ENCODE results near the gene ARAP3.

ARAP3 gene

DNA sequence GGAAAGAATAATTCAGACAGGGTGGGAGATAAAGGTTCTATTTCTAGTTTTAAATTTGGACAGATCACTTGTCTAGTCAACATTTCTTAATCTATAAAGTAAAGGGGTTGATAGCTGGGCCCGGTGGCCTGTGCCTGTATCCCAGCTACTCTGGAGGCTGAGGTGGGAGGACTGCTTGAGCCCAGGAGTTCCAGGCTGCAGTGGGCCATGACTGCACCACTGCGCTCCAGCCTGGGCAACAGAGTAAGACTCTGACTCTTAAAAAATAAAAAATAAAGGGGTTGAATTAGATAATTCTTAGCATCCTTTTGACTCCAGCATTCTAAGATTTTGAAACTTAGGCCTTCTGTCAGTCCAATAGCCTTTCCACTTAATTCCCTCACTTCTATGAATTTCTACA, 74.0 kb downstream of the ARAP3 start:
- POLR2A ChIA-PET = interaction anchor here (0.9 kb wide), 1 partner anchor 10 kb away, joined by 4 read pairs; no protein-coding TSS in a partner anchor
- Histone ChIP-seq H3K36me3 (ENCODE audit: control insufficient read depth in 4 of 4, insufficient read depth in 4 of 4, low read length in 3 of 4) (peaks cover 0 to 36% (median 5%) of the 10 kb centered on the region in 4 experiments), H3K4me1 (ENCODE audit: control extremely low read depth in 1 of 4, control insufficient read depth in 4 of 4, insufficient read depth in 4 of 4, low read length in 3 of 4) (peaks cover 36 to 61% (median 47%) of the 10 kb centered on the region in 4 experiments), H3K4me3 (ENCODE audit: control insufficient read depth in 1 of 7, extremely low read depth in 1 of 7, insufficient read depth in 4 of 7, low read depth in 2 of 7, low read length in 6 of 7) (peak overlapping the region in 1 of 7 experiments; percentile 1), H3K9me3 (ENCODE audit: control extremely low read depth in 1 of 5, control insufficient read depth in 4 of 5, insufficient read depth in 2 of 5, low read depth in 1 of 5, low read length in 4 of 5) (peaks cover 0 to 13% (median 8%) of the 10 kb centered on the region in 5 experiments), H3K27me3 (replicated peaks in 2 of 5; ENCODE audit: control insufficient read depth in 4 of 5, insufficient read depth in 5 of 5, low read length in 4 of 5) (no peaks in the 10 kb centered on the region), H3K27ac (ENCODE audit: insufficient read depth in 1 of 2, low read depth in 1 of 2, low read length in 2 of 2, poor library complexity in 1 of 2, severe bottlenecking in 2 of 2) (peak overlapping the region; percentile 26 to 74)
- DNase-seq = no peak
- CTCF ChIA-PET = interaction anchor here (0.8 to 5.3 kb wide), 7 partner anchors 10 to 354 kb away, joined by 3 to 60 read pairs (median 4); partner anchors contain the start of genes DIAPH1, HDAC3 and RELL2
- WGBS (ENCODE audit: insufficient coverage) = 86% methylated on average over 2 of the region's 2 CpGs

DNA sequence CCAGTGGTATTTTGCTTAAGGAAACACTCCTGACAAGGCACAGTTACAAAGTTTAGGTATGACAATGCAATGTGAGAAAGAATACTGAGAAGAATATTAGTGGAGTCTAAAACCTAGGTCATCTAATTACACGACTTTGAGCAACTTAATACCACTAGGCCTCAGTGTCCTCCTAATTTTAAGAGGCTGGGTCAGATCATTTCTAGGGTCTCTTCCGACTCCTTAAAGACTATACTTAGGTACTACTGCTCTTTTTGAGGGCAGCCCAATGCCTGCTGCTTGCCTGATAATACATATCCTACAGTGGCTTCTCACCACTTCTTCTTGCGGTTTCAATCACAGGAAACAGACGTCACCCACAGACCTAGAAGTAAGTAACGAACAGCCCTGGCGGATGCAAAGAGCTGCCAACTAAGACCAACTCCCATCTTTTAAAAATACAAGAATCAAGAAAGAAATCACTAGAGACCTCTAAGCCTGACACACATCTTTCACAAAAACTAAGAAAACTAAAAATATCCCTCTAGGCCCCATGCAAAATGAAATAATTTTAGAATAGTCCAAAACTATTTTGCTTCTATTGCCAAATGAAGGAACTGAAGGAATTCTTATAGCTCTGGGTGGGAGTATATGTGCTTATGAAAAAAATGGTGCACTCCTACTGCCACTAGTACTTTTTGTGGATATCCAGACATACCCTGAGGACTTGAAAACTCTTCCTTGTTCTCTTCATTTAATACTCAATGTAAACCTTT, 76.3 kb downstream of the ARAP3 start:
- Histone ChIP-seq H3K27me3 (replicated peaks in 2 of 5; ENCODE audit: control insufficient read depth in 4 of 5, insufficient read depth in 5 of 5, low read length in 4 of 5) (no peaks in the 10 kb centered on the region), H3K4me1 (ENCODE audit: control extremely low read depth in 1 of 4, control insufficient read depth in 4 of 4, insufficient read depth in 4 of 4, low read length in 3 of 4) (peaks cover 32 to 63% (median 45%) of the 10 kb centered on the region in 4 experiments), H3K9me3 (ENCODE audit: control extremely low read depth in 1 of 5, control insufficient read depth in 4 of 5, insufficient read depth in 2 of 5, low read depth in 1 of 5, low read length in 4 of 5) (peaks cover 0 to 17% (median 8%) of the 10 kb centered on the region in 5 experiments), H3K27ac (ENCODE audit: insufficient read depth in 1 of 2, low read depth in 1 of 2, low read length in 2 of 2, poor library complexity in 1 of 2, severe bottlenecking in 2 of 2) (peak overlapping the region in 1 of 2 experiments; percentile 74), H3K4me3 (ENCODE audit: control insufficient read depth in 1 of 7, extremely low read depth in 1 of 7, insufficient read depth in 4 of 7, low read depth in 2 of 7, low read length in 6 of 7) (peak overlapping the region in 4 of 7 experiments; percentile 33 to 56 (median 46)), H3K36me3 (ENCODE audit: control insufficient read depth in 4 of 4, insufficient read depth in 4 of 4, low read length in 3 of 4) (peaks cover 0 to 32% (median 4%) of the 10 kb centered on the region in 4 experiments)
- CTCF ChIA-PET = interaction anchor here (0.6 to 5.3 kb wide), 5 partner anchors 9 to 39 kb away, joined by 3 to 60 read pairs (median 5); partner anchors contain the start of gene DIAPH1
- WGBS (ENCODE audit: insufficient coverage) = 0% methylated on average over 5 of the region's 6 CpGs
- peak; percentile 97 to 100 (median 99) for DNase-seq
- POLR2A ChIA-PET = interaction anchor here (1.0 to 1.3 kb wide), 2 partner anchors 9 to 12 kb away, joined by 5 to 8 read pairs; no protein-coding TSS in a partner anchor

GRCh38 chr5:141603923-141604717, 77.9 kb downstream of the ARAP3 start:
- ChIA-PET POLR2A (no interaction called here), CTCF (interaction anchor here (1.0 to 9.0 kb wide), 4 partner anchors 11 to 40 kb away, joined by 3 to 88 read pairs (median 14); partner anchors contain the start of gene DIAPH1)
- peak overlapping the region; percentile 0 to 74 for H3K27ac ChIP-seq (ENCODE audit: insufficient read depth in 1 of 2, low read depth in 1 of 2, low read length in 2 of 2, poor library complexity in 1 of 2, severe bottlenecking in 2 of 2)
- H3K4me1 ChIP-seq (ENCODE audit: control extremely low read depth in 1 of 4, control insufficient read depth in 4 of 4, insufficient read depth in 4 of 4, low read length in 3 of 4) = peaks cover 28 to 54% (median 42%) of the 10 kb centered on the region in 4 experiments
- WGBS (ENCODE audit: insufficient coverage) = 92% methylated on average over 3 of the region's 6 CpGs
- H3K27me3 ChIP-seq (replicated peaks in 2 of 5; ENCODE audit: control insufficient read depth in 4 of 5, insufficient read depth in 5 of 5, low read length in 4 of 5) = no peaks in the 10 kb centered on the region
- H3K9me3 ChIP-seq (ENCODE audit: control extremely low read depth in 1 of 5, control insufficient read depth in 4 of 5, insufficient read depth in 2 of 5, low read depth in 1 of 5, low read length in 4 of 5) = peaks cover 0 to 17% (median 8%) of the 10 kb centered on the region in 5 experiments
- peak in 2 of 3 donors; percentile 61 to 62 for DNase-seq
- peaks cover 0 to 32% (median 4%) of the 10 kb centered on the region in 4 experiments for H3K36me3 ChIP-seq (ENCODE audit: control insufficient read depth in 4 of 4, insufficient read depth in 4 of 4, low read length in 3 of 4)
- peak overlapping the region in 2 of 7 experiments; percentile 7 to 44 for H3K4me3 ChIP-seq (ENCODE audit: control insufficient read depth in 1 of 7, extremely low read depth in 1 of 7, insufficient read depth in 4 of 7, low read depth in 2 of 7, low read length in 6 of 7)
